Measurements from ENCODE around the gene PKD1L1.

Gene PKD1L1

GRCh38 chr7:47948141-47948790 lies at the start of gene PKD1L1:
Gene PKD1L1 (minus strand): TSS chr7:47948466. CDS start chr7:47948440, 26 bp downstream.
- TF ChIP-seq ZFX (IDR thresholded peaks at IDR 0.05; ENCODE audit: borderline replicate concordance), result no peak
- TF ChIP-seq CTCF (IDR thresholded peaks at IDR 0.05), result no peak
- H3K27ac ChIP-seq, result no peak within 1 kb of the TSS

- no peak overlapping the region for H3K27ac ChIP-seq
- TF ChIP-seq CTCF (IDR thresholded peaks at IDR 0.05) (no peak), ZFX (IDR thresholded peaks at IDR 0.05; ENCODE audit: borderline replicate concordance) (no peak)
Measured at GRCh38 chr7:47992446-47992845, 44.2 kb upstream of the PKD1L1 start.

GRCh38 chr7:47991741-47992311 lies 43.6 kb upstream of the PKD1L1 start:
- TF ChIP-seq CTCF (IDR thresholded peaks at IDR 0.05), result peak; percentile 23
- no peak for TF ChIP-seq ZFX (IDR thresholded peaks at IDR 0.05; ENCODE audit: borderline replicate concordance)
- no peak overlapping the region for H3K27ac ChIP-seq

GRCh38 chr7:47991270-47991669 lies 43.0 kb upstream of the PKD1L1 start:
- no peak overlapping the region for H3K27ac ChIP-seq
- no peak for TF ChIP-seq CTCF (IDR thresholded peaks at IDR 0.05)
- no peak for TF ChIP-seq ZFX (IDR thresholded peaks at IDR 0.05; ENCODE audit: borderline replicate concordance)

- no peak for TF ChIP-seq ZFX (IDR thresholded peaks at IDR 0.05; ENCODE audit: borderline replicate concordance)
- no peak for TF ChIP-seq CTCF (IDR thresholded peaks at IDR 0.05)
- H3K27ac ChIP-seq, result no peak overlapping the region
Measured at GRCh38 chr7:47990592-47990991, 42.3 kb upstream of the PKD1L1 start.

GRCh38 chr7:47989607-47990400 lies 41.5 kb upstream of the PKD1L1 start:
- H3K27ac ChIP-seq, result peak overlapping the region; percentile 27; the same call in 1 of the 2 replicates

GRCh38 chr7:47988496-47989386 lies 40.5 kb upstream of the PKD1L1 start:
- no peak for TF ChIP-seq ZFX (IDR thresholded peaks at IDR 0.05; ENCODE audit: borderline replicate concordance)
- peak; percentile 63 for TF ChIP-seq CTCF (IDR thresholded peaks at IDR 0.05)
- no peak overlapping the region for H3K27ac ChIP-seq

Measured in 22Rv1 (cell line).